ENCODE data around the gene PARVB. TPM values are rescaled to one million over a fixed set of nuclear protein-coding genes. Genes with fewer than 3 reads are reported as not detected.

Gene PARVB
- total and polyA plus RNA-seq, 2 of the 8 experiments (the other 6 are each of a cell fraction or from before 2014, with no cell fraction given): 14.5 to 18.6 TPM

GRCh38 chr22:44186121-44186510, 162.0 kb downstream of the PARVB start:
- Histone ChIP-seq H3K4me1 (replicated peaks in 1 of 4; ENCODE audit: control insufficient read depth in 3 of 4, insufficient read depth in 4 of 4, low read length in 3 of 4) (peaks cover 0 to 7% (median 1%) of the 10 kb centered on the region in 4 experiments; a peak in 1 of 7 replicates), H2BK15ac (ENCODE audit: low read length) (no peak overlapping the region), H2BK120ac (replicated peaks; ENCODE audit: low read depth, low read length) (no peak overlapping the region), H2BK20ac (ENCODE audit: low read length) (no peak overlapping the region), H2BK12ac (ENCODE audit: low read depth, low read length) (peak overlapping the region; percentile 7; the same call in 1 of the 2 replicates), H2AFZ (ENCODE audit: low read length) (no peak overlapping the region), H4K5ac (ENCODE audit: insufficient read length, low read depth, low read length) (no peak overlapping the region), H4K20me1 (replicated peaks in 1 of 2; ENCODE audit: control insufficient read depth in 1 of 2, insufficient read depth in 2 of 2, low read length in 2 of 2) (no peaks in the 10 kb centered on the region), H3K18ac (ENCODE audit: extremely low read depth, low read length) (no peak overlapping the region), H3K9ac (replicated peaks in 1 of 4; ENCODE audit: extremely low read depth in 1 of 4, low read depth in 3 of 4, low read length in 3 of 4) (no peak overlapping the region), H3K4me3 (ENCODE audit: extremely low read depth in 1 of 4, insufficient read depth in 2 of 4, low read depth in 3 of 4, low read length in 4 of 4) (no peak overlapping the region), H4K91ac (replicated peaks; ENCODE audit: insufficient read length, low read length) (no peak overlapping the region), H2BK5ac (ENCODE audit: low read depth, low read length) (no peak overlapping the region), H3K56ac (replicated peaks; ENCODE audit: insufficient read length, low read depth, low read length) (no peak overlapping the region), H3K23ac (ENCODE audit: insufficient read length) (no peak overlapping the region), H3K9me3 (ENCODE audit: insufficient read depth in 2 of 2, low read depth in 1 of 2, low read length in 1 of 2) (no peaks in the 10 kb centered on the region), H3K14ac (ENCODE audit: insufficient read length) (no peak overlapping the region), H3K27ac (ENCODE audit: low read depth, low read length) (no peak overlapping the region), H3K4ac (replicated peaks; ENCODE audit: insufficient read length, low read depth, low read length) (no peak overlapping the region), H2AK5ac (ENCODE audit: low read depth, low read length) (no peak overlapping the region), H3K36me3 (ENCODE audit: control insufficient read depth in 2 of 4, insufficient read depth in 4 of 4, low read length in 3 of 4) (no peaks in the 10 kb centered on the region), H3K79me2 (ENCODE audit: control insufficient read depth in 1 of 2, insufficient read depth in 2 of 2, low read length in 2 of 2) (no peaks in the 10 kb centered on the region), H3K79me1 (ENCODE audit: low read depth, low read length) (no peaks in the 10 kb centered on the region), H4K8ac (ENCODE audit: extremely low read depth, insufficient read depth, low read length) (no peak overlapping the region), H3K27me3 (replicated peaks in 1 of 4; ENCODE audit: control insufficient read depth in 3 of 4, extremely low read depth in 1 of 4, insufficient read depth in 3 of 4, low read length in 3 of 4) (no peaks in the 10 kb centered on the region), H3K23me2 (ENCODE audit: low read depth, low read length) (no peaks in the 10 kb centered on the region), H3K4me2 (ENCODE audit: insufficient read depth in 1 of 2, low read depth in 2 of 2, low read length in 2 of 2) (no peak overlapping the region)
- DNase-seq (ENCODE audit: low read depth in 1 of 2, low spot score in 2 of 2): no peak
- ChIA-PET POLR2A (ENCODE audit: partially characterized antibody) (no interaction called here), CTCF (ENCODE audit: partially characterized antibody) (interaction anchor here (1.2 kb wide), 1 partner anchor 441 kb away, joined by 4 read pairs; no protein-coding TSS in a partner anchor)
- FAIRE-seq: no peak
- TF ChIP-seq SUZ12 (IDR thresholded peaks at IDR 0.05; ENCODE audit: low read length): no peak
- TF ChIP-seq KDM4A (IDR thresholded peaks at IDR 0.05; ENCODE audit: low read depth, low read length, severe bottlenecking): no peak
- TF ChIP-seq TBP (IDR thresholded peaks at IDR 0.05; ENCODE audit: low read depth, low read length): no peak
- no peak for TF ChIP-seq BACH1 (IDR thresholded peaks at IDR 0.05; ENCODE audit: low read length)
- TF ChIP-seq CEBPB (IDR thresholded peaks at IDR 0.05; ENCODE audit: low read depth, low read length): no peak
- no peak for TF ChIP-seq JUN (IDR thresholded peaks at IDR 0.05; ENCODE audit: low read depth, low read length)
- TF ChIP-seq CREB1 (IDR thresholded peaks at IDR 0.05): no peak
- TF ChIP-seq POU5F1 (IDR thresholded peaks at IDR 0.05; ENCODE audit: low read depth, low read length): no peak
- no peak for TF ChIP-seq TAF7 (optimal IDR thresholded peaks at IDR 0.05; ENCODE audit: borderline replicate concordance, low read depth, low read length)
- no peak for TF ChIP-seq TAF1 (IDR thresholded peaks at IDR 0.05; ENCODE audit: low read depth, low read length)
- no peak for TF ChIP-seq FOSL1 (IDR thresholded peaks at IDR 0.05; ENCODE audit: insufficient read depth, low read depth, low read length)
- TF ChIP-seq SP1 (IDR thresholded peaks at IDR 0.05; ENCODE audit: low read depth, low read length): no peak
- 97% methylated on average over 8 of the region's 8 CpGs; no CpG with 5 or more reads in 1 of the 2 experiments for WGBS, 2 experiments (ENCODE audit: extremely low coverage in 1 of 2, insufficient coverage in 1 of 2, insufficient read length in 1 of 2, insufficient replicate concordance in 2 of 2, low coverage in 1 of 2, low lambda C conversion rate in 2 of 2, missing lambda C conversion rate in 1 of 2)
